H9 (cell line): Measurements from ENCODE around the gene KCNAB1. TPM values are rescaled to one million over a fixed set of nuclear protein-coding genes. Genes with fewer than 3 reads are reported as not detected.

Experiments
- DNase-seq: peaks from one replicate; pipeline ENCODE4 v3.0.0-alpha.2; 2017
- H2AFZ ChIP-seq: one replicate; pipeline ENCODE4 v1.6.1; 2013; ENCODE audit warnings: mild to moderate bottlenecking, low read length, control low read depth, moderate library complexity
- H2AK5ac ChIP-seq: 2 replicates; pipeline ENCODE4 v1.6.1; 2013; ENCODE audit warnings: low read length, control low read depth, mixed read lengths; ENCODE audit not compliant: insufficient read length
- H2BK120ac ChIP-seq: one replicate; pipeline ENCODE4 v1.6.1; 2013; ENCODE audit warnings: low read depth, mild to moderate bottlenecking, low read length, control low read depth, inconsistent platforms; ENCODE audit not compliant: poor library complexity, severe bottlenecking
- H2BK12ac ChIP-seq: 2 replicates; pipeline ENCODE4 v1.6.1; 2013; ENCODE audit warnings: low read length, control low read depth, mixed read lengths, low read depth; ENCODE audit not compliant: insufficient read length
- H2BK15ac ChIP-seq: 2 replicates; pipeline ENCODE4 v1.6.1; 2013; ENCODE audit warnings: low read depth, low read length, control low read depth
- H2BK20ac ChIP-seq: one replicate; pipeline ENCODE4 v1.6.1; 2013; ENCODE audit warnings: low read depth, mild to moderate bottlenecking, low read length, control low read depth, inconsistent platforms; ENCODE audit not compliant: poor library complexity, severe bottlenecking
- H2BK5ac ChIP-seq: 2 replicates; pipeline ENCODE4 v1.6.1; 2013; ENCODE audit warnings: low read length, control low read depth, mixed read lengths; ENCODE audit not compliant: insufficient read length
- H3K14ac ChIP-seq: 2 replicates; pipeline ENCODE4 v1.6.1; 2013; ENCODE audit warnings: low read length, control low read depth; ENCODE audit not compliant: insufficient read depth
- H3K18ac ChIP-seq: 2 replicates; pipeline ENCODE4 v1.6.1; 2013; ENCODE audit warnings: low read depth, mild to moderate bottlenecking, mixed read lengths, low read length, control low read depth; ENCODE audit not compliant: insufficient read length
- H3K23ac ChIP-seq: 2 replicates; pipeline ENCODE4 v1.6.1; 2013; ENCODE audit warnings: low read length, control low read depth, mixed read lengths, low read depth; ENCODE audit not compliant: insufficient read length
- H3K23me2 ChIP-seq: 2 replicates; pipeline ENCODE4 v1.6.1; 2013; ENCODE audit warnings: low read depth, mild to moderate bottlenecking, mixed read lengths, low read length, control low read depth; ENCODE audit not compliant: insufficient read length, poor library complexity, severe bottlenecking
- H3K27ac ChIP-seq: 2 replicates; pipeline ENCODE4 v1.5.1; 2013; ENCODE audit warnings: low read length, control low read depth, mixed read lengths, low read depth; ENCODE audit not compliant: insufficient read length
- H3K27me3 ChIP-seq: 2 replicates; pipeline ENCODE4 v1.6.1; 2013; ENCODE audit warnings: low read length, control low read depth, inconsistent platforms; ENCODE audit not compliant: insufficient read depth
- H3K4ac ChIP-seq: 2 replicates; pipeline ENCODE4 v1.6.1; 2013; ENCODE audit warnings: low read depth, mild to moderate bottlenecking, control low read depth, inconsistent platforms, low read length, moderate library complexity
- H3K4me1 ChIP-seq: 2 replicates; pipeline ENCODE4 v1.6.1; 2013; ENCODE audit warnings: low read length, control low read depth, inconsistent platforms; ENCODE audit not compliant: insufficient read depth
- H3K4me2 ChIP-seq: 2 replicates; pipeline ENCODE4 v1.6.1; 2013; ENCODE audit warnings: low read length, control low read depth, mixed read lengths; ENCODE audit not compliant: insufficient read length, insufficient read depth
- H3K56ac ChIP-seq: 2 replicates; pipeline ENCODE4 v1.6.1; 2013; ENCODE audit warnings: low read depth, mild to moderate bottlenecking, mixed read lengths, low read length, control low read depth; ENCODE audit not compliant: insufficient read length
- H3K79me1 ChIP-seq: 2 replicates; pipeline ENCODE4 v1.6.1; 2013; ENCODE audit warnings: low read depth, mild to moderate bottlenecking, moderate library complexity, low read length, control low read depth, inconsistent platforms; ENCODE audit not compliant: insufficient read depth, poor library complexity, severe bottlenecking
- H3K79me2 ChIP-seq: 2 replicates; pipeline ENCODE4 v1.6.1; 2013; ENCODE audit warnings: low read length, control low read depth, inconsistent platforms; ENCODE audit not compliant: insufficient read depth
- H3K9ac ChIP-seq: 2 replicates; pipeline ENCODE4 v1.6.1; 2013; ENCODE audit warnings: low read length, control low read depth, mixed read lengths; ENCODE audit not compliant: insufficient read length; ENCODE audit errors: extremely low read depth
- H3K9me3 ChIP-seq: one replicate; pipeline ENCODE4 v1.6.1; 2013; ENCODE audit warnings: low read depth, low read length, inconsistent platforms; ENCODE audit not compliant: control insufficient read depth
- H3T11ph ChIP-seq: one replicate; pipeline ENCODE4 v1.6.1; 2013; ENCODE audit warnings: mild to moderate bottlenecking, low read length, control low read depth, inconsistent platforms
- H4K20me1 ChIP-seq: one replicate; pipeline ENCODE4 v1.6.1; 2013; ENCODE audit not compliant: control insufficient read depth, insufficient read length, insufficient read depth
- H4K5ac ChIP-seq: 2 replicates; pipeline ENCODE4 v1.6.1; 2013; ENCODE audit warnings: low read depth, mild to moderate bottlenecking, mixed read lengths, low read length, control low read depth; ENCODE audit not compliant: insufficient read length
- H4K8ac ChIP-seq: replicated peaks from 2 replicates; pipeline ENCODE4 v1.6.1; 2013; ENCODE audit warnings: low read length, control low read depth, mixed read lengths, low read depth; ENCODE audit not compliant: insufficient read length
- H4K91ac ChIP-seq: 2 replicates; pipeline ENCODE4 v1.6.1; 2013; ENCODE audit warnings: low read depth, mild to moderate bottlenecking, moderate library complexity, mixed read lengths, low read length, control low read depth; ENCODE audit not compliant: insufficient read length
- H3K27ac Mint-ChIP-seq, 3 experiments: 2 replicates in 2 of 3; 3 replicates in 1 of 3; pipeline ENCODE4 v1.8.0; 2020 to 2021; ENCODE audit warnings: mixed read lengths in 3 of 3, mild to moderate bottlenecking in 1 of 3, moderate library complexity in 1 of 3
- H3K27me3 Mint-ChIP-seq: 2 replicates; pipeline ENCODE4 v1.8.0; 2021; ENCODE audit warnings: low read depth, mild to moderate bottlenecking, moderate library complexity, mixed read lengths
- H3K36me3 Mint-ChIP-seq, 3 experiments: 2 replicates in 2 of 3; 3 replicates in 1 of 3; pipeline ENCODE4 v1.8.0; 2020 to 2021; ENCODE audit warnings: low read depth in 3 of 3, mixed read lengths in 3 of 3; ENCODE audit not compliant: insufficient read depth in 1 of 3
- H3K4me1 Mint-ChIP-seq, 2 experiments: 2 replicates each; pipeline ENCODE4 v1.8.0; 2020; ENCODE audit warnings: mixed read lengths in 2 of 2
- H3K4me3 Mint-ChIP-seq, 2 experiments: 2 replicates in 1 of 2; 3 replicates in 1 of 2; pipeline ENCODE4 v1.8.0; 2020 to 2021; ENCODE audit warnings: mild to moderate bottlenecking in 2 of 2, mixed read lengths in 2 of 2, moderate library complexity in 1 of 2
- H3K9me3 Mint-ChIP-seq, 2 experiments: 2 replicates in 1 of 2; 3 replicates in 1 of 2; pipeline ENCODE4 v1.8.0; 2020; ENCODE audit warnings: mild to moderate bottlenecking in 2 of 2, mixed read lengths in 2 of 2, moderate library complexity in 1 of 2
- WGBS: extraction: QIAGEN DNeasy Blood & Tissue Kit; methylation state at CpG from one replicate; pipeline ENCODE4 v1.1.7; 2013; ENCODE audit warnings: missing lambda C conversion rate, low lambda C conversion rate, mixed read lengths; ENCODE audit not compliant: insufficient read length; ENCODE audit errors: extremely low coverage; 5-methylcytosine and 5-hydroxymethylcytosine counted together
- total RNA-seq: library from RNA; stranded (reverse); gene quantifications from 2 replicates; pipeline ENCODE4 v1.2.1, GENCODE V29; 2021
- TF ChIP-seq, protein P1 (sequence below): fragments of 200-600 bp; sonication (generic); conservative IDR thresholded peaks from 3 replicates; pipeline ENCODE4 v1.8.0; 2021; ENCODE audit warnings: antibody characterized with exemption, mild to moderate bottlenecking

KCNAB1 gene
- total RNA-seq, 1 experiment from 2014 or later, result 3.7 TPM

GRCh38 chr3:156554842-156555687, 434.7 kb downstream of the KCNAB1 start, which contains the start of gene SSR3:
Gene SSR3 (minus strand): TSS chr3:156555117. CDS start chr3:156555089, 28 bp downstream.
- Histone ChIP-seq H3K4me1 (no peaks in the 10 kb centered on the region), H3K27me3 (no peaks in the 10 kb centered on the region), H3K79me1 (no peaks in the 10 kb centered on the region), H3K9me3 (no peaks in the 10 kb centered on the region), H3K4me2 (peak within 1 kb of the TSS; percentile 99), H2AFZ (peak within 1 kb of the TSS; percentile 99), H3K4ac (no peak within 1 kb of the TSS), H3K14ac (peak within 1 kb of the TSS; percentile 99), H2BK120ac (no peak within 1 kb of the TSS), H4K20me1 (no peaks in the 10 kb centered on the region), H3T11ph (no peak within 1 kb of the TSS), H2BK5ac (peak within 1 kb of the TSS; percentile 82), H3K9ac (peak within 1 kb of the TSS; percentile 100), H4K91ac (no peak within 1 kb of the TSS), H4K5ac (peak within 1 kb of the TSS; percentile 79), H3K56ac (peak within 1 kb of the TSS; percentile 47), H3K18ac (peak within 1 kb of the TSS; percentile 93), H2AK5ac (no peak within 1 kb of the TSS), H2BK15ac (no peak within 1 kb of the TSS; the same call in 1 of the 2 replicates), H3K23ac (no peak within 1 kb of the TSS), H3K79me2 (peaks cover 26% of the 10 kb centered on the region; the same call in 1 of the 2 replicates), H3K23me2 (peaks cover 9% of the 10 kb centered on the region), H2BK12ac (no peak within 1 kb of the TSS), H3K27ac (peak within 1 kb of the TSS; percentile 0), H4K8ac (no peak within 1 kb of the TSS), H2BK20ac (no peak within 1 kb of the TSS)
- DNase-seq, result peak; percentile 99
- peaks cover 22% of the 10 kb centered on the region in 2 experiments for H3K4me1 Mint-ChIP-seq
- H3K27ac Mint-ChIP-seq, result peak within 1 kb of the TSS; percentile 97 to 99 (median 98)
- H3K36me3 Mint-ChIP-seq, result peaks cover 26 to 33% (median 32%) of the 10 kb centered on the region in 3 experiments; a peak in 6 of 7 replicates
- peak within 1 kb of the TSS; percentile 96 to 98 for H3K4me3 Mint-ChIP-seq
- no CpG with 5 or more reads among the region's 60 CpGs for WGBS
- TF ChIP-seq, protein P1, sequence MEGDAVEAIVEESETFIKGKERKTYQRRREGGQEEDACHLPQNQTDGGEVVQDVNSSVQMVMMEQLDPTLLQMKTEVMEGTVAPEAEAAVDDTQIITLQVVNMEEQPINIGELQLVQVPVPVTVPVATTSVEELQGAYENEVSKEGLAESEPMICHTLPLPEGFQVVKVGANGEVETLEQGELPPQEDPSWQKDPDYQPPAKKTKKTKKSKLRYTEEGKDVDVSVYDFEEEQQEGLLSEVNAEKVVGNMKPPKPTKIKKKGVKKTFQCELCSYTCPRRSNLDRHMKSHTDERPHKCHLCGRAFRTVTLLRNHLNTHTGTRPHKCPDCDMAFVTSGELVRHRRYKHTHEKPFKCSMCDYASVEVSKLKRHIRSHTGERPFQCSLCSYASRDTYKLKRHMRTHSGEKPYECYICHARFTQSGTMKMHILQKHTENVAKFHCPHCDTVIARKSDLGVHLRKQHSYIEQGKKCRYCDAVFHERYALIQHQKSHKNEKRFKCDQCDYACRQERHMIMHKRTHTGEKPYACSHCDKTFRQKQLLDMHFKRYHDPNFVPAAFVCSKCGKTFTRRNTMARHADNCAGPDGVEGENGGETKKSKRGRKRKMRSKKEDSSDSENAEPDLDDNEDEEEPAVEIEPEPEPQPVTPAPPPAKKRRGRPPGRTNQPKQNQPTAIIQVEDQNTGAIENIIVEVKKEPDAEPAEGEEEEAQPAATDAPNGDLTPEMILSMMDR, result peak; percentile 33; the same call in 2 of the 3 replicates
- H3K9me3 Mint-ChIP-seq, result no peaks in the 10 kb centered on the region
- no peaks in the 10 kb centered on the region for H3K27me3 Mint-ChIP-seq
